Suppressor macrophage treated with lipopolysaccharide for 4 hours (primary cell): ENCODE measurements around the gene PLCD1.
A peak's percentile ranks its signal among the peaks of the same experiment; 100 is the strongest.

Experiments used
- DNase-seq: peaks from one replicate; pipeline ENCODE4 v3.0.0-alpha.2; 2020

Gene PLCD1

GRCh38 chr3:38016410-38016809 lies 13.0 kb downstream of the PLCD1 start:
- no peak for DNase-seq

GRCh38 chr3:38015984-38016383 lies 13.5 kb downstream of the PLCD1 start:
- no peak for DNase-seq

- DNase-seq: no peak
Measured at GRCh38 chr3:38015485-38015884, 14.0 kb downstream of the PLCD1 start.

GRCh38 chr3:38011111-38011510 lies 18.3 kb downstream of the PLCD1 start:
- no peak for DNase-seq

- DNase-seq: no peak
Measured at GRCh38 chr3:38009807-38010591, 19.4 kb downstream of the PLCD1 start.

- no peak for DNase-seq
Measured at GRCh38 chr3:38008971-38009580, 20.4 kb downstream of the PLCD1 start.

- DNase-seq: no peak
Measured at GRCh38 chr3:38008191-38008701, 21.2 kb downstream of the PLCD1 start.

DNA sequence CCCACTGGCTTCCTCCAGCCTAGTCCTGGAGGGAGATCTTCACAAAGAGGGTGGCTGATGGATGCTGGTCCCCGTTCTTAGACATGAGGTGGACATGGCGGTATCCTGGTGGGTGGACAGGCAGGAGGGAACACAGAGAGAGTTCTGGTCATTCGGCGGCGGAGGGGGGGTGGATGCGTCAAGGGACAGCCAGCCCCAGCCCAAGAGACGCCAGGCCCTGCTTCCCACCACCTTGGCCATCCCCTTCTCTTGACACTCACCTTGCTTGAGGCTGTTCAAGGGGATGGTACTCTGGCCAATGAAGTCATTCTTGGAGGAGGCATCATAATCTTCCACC lies 21.7 kb downstream of the PLCD1 start:
- no peak for DNase-seq

GRCh38 chr3:38006445-38006995 lies 22.9 kb downstream of the PLCD1 start:
- no peak for DNase-seq

GRCh38 chr3:38006031-38006430 lies 23.4 kb downstream of the PLCD1 start:
- DNase-seq: no peak

- DNase-seq: no peak
Measured at GRCh38 chr3:38005076-38006020, 24.1 kb downstream of the PLCD1 start.

GRCh38 chr3:38004415-38005075 lies 24.9 kb downstream of the PLCD1 start:
- peak; percentile 59 for DNase-seq

DNA sequence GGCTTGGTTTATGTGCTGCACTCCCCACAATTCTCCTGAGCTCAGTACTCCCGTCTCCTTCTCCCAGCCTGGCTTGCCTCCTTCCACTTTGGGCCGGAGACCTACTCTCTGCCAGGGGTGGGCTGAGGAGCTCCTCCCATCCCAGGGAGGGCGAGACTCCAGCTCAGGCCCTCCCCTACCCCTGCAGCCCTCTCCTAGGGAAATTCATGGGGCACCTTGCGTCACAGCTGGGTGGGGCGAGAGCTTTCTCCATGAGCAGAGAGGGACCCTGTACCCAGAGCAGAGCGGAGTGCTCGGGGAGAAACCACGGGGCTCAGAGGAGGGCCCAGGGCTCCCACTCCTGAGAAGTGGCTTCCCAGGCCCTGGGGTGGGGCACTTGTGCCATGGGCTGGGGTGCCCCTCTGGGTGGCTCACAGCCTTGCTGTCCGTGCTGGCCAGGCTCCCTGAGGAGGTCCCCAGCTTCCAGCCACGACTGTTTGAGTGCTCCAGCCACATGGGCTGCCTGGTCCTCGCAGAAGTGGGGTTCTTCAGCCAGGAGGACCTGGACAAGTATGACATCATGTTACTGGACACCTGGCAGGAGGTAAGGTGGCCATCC lies 25.5 kb downstream of the PLCD1 start:
- no peak for DNase-seq

- DNase-seq: peak; percentile 60
Measured at GRCh38 chr3:38003371-38003816, 26.0 kb downstream of the PLCD1 start.

GRCh38 chr3:38002940-38003339 lies 26.5 kb downstream of the PLCD1 start:
- no peak for DNase-seq

DNA sequence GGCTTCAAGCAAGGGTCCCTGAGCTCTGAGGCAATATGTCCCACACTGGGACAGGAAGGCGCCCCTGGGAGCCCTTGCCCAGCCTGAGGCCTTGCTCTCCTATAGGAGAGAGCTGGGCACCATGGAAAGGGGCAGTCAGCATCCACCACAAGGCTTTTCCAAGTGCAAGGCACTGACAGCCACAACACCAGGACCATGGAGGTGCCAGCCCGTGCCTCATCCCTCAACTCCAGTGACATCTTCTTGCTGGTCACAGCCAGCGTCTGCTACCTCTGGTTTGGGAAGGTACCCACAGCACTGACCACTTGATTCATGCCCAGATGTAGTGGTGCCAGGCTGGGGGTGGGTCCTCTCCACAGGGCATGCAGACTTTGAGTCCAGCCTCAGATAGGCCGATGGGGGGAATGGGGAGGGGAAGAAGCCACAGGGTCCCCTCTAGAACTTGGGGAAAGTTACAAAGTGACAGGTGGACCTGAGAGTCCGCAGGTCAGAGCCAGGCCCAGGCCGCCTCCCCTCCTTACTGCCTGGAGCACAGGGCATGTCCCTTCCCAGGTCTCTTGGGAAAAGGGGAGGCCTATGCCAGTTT lies 27.1 kb downstream of the PLCD1 start:
- no peak for DNase-seq

DNA sequence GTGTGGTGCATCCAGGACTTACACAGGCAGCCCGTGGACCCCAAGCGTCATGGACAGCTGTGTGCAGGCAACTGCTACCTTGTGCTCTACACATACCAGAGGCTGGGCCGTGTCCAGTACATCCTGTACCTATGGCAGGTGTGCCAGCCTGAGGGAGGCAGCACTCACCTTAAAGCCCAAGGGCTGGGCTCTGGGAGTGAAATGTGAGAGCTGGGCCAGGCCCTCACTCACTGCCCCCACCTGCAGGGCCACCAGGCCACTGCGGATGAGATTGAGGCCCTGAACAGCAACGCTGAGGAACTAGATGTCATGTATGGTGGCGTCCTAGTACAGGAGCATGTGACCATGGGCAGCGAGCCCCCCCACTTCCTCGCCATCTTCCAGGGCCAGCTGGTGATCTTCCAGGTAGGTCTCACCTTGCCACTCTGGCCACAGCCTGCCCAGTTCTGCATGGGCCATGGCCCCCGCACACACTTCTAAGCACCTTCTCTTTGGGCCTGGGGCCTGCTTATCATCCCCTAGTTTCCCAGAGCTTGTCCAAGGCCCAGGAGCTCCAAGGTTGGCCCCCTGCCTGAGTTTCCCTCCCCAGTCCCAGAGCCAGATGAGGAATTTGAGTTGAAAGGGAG lies 27.9 kb downstream of the PLCD1 start:
- no peak for DNase-seq

DNA sequence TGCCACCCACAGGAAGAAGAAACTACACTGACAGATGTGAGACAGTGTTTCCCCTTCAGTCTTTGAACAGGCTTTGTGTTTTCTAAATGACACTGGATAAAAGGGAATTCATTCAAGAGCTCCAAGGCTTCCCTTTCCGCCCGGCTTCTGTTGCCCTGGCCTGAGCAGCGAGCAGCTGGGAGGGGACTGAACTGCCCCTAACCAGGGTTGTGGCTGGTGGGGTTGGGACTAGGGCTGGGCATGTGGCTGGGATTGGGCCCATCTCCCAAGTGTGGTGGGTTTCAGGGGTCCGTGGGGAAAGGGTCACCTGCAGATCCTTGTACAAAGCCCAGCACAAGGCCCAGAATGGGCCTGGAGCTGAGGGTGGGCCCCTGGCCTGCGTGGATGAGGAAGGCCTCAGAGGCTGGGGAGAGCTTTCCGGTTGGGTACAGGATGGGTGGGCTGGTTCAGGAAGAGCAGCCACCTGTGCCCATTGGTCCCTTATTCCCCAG lies 28.4 kb downstream of the PLCD1 start:
- no peak for DNase-seq

DNA sequence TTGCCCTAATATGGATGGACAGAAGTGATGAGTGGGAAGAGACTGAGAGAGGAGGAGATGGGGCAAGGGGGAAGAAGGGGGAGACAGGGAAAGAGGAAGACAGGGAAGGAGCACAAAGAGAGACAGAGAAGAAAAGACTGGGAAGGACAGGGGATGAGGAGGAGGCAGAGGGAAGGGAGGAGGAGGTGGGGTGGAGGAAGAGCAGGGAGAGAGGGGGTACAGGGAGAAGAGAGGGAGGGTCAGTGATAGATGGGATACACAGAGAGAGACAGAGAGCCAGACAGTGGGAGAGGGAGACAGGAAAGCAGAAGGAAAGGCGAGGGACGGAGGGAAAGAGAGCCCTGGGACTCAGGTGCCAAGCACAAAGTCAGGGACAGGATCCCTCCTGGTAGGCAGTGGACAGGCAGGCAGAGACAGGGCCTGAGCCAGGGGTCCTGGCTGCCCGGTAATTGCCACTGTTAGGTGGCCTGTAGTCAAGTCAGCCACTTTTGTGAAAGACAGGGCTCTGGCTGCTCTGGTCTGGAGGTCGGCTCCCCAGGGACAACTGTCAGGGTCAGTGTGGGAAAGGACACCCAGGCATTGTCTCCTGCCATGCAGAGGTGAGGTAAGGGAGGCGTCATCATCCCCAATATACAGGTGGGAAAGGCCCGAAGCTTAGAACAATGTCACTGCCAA lies 29.1 kb downstream of the PLCD1 start:
- DNase-seq: no peak

- no peak for DNase-seq
Measured at GRCh38 chr3:37999836-38000235, 29.6 kb downstream of the PLCD1 start.
